HepG2 (cell line): Measurements from ENCODE around the gene SLC39A8. TPM values are rescaled to one million over a fixed set of nuclear protein-coding genes. Genes with fewer than 3 reads are reported as not detected.

Experiments used
- ATAC-seq: fragments of 200-7000 bp; cut with Tn5 transposase; 3 replicates; pipeline ENCODE4 v1.9.1; 2020; ENCODE audit warnings: mild to moderate bottlenecking, moderate library complexity
- BruUV-seq: library from RNA; stranded (reverse); fragments of 400-500 nt; replicated peaks from 2 replicates; lab custom pipeline; 2021; lab: Mats Ljungman, UMichigan
- CTCF ChIA-PET: fragments of 300-600 bp; formaldehyde crosslinking; extraction: SDS; loops from one replicate; lab custom pipeline; 2021; ENCODE audit warnings: low total read pairs, inconsistent platforms, low intra/inter-chr PET ratio; lab: Yijun Ruan, JAX
- POLR2A ChIA-PET: fragments of 350-600 bp; sonication (Branson Sonifier 250); formaldehyde crosslinking; loops from one replicate; lab custom pipeline; 2020; ENCODE audit warnings: antibody characterized with exemption, inconsistent platforms; lab: Yijun Ruan, JAX
- DNase-seq: peaks from one replicate; pipeline ENCODE4 v3.0.0-alpha.2; 2015; ENCODE audit warnings: low spot score
- FAIRE-seq: peaks from 3 replicates; lab custom pipeline; 2011; peaks lifted over from hg19 to GRCh38; lab: Jason Lieb, UNC
- H2AFZ ChIP-seq: one replicate; pipeline ENCODE4 v1.6.1; 2011; ENCODE audit warnings: low read length, inconsistent platforms
- H3K27ac ChIP-seq: fragments of 300-600 bp; 3 replicates; pipeline ENCODE4 v1.8.0; 2011; ENCODE audit warnings: mixed run types, mild to moderate bottlenecking, mixed read lengths, low read length, inconsistent platforms; ENCODE audit not compliant: insufficient read depth; ENCODE audit errors: extremely low read length
- H3K27me3 ChIP-seq, 2 experiments: fragments of 200-600 bp in 1 of 2; 2 replicates in 1 of 2; 3 replicates in 1 of 2; pipeline versions ENCODE4 v1.6.0 to v1.8.0; 2011; ENCODE audit warnings: low read length in 2 of 2, mild to moderate bottlenecking in 2 of 2, moderate library complexity in 2 of 2, inconsistent platforms in 1 of 2; ENCODE audit not compliant: insufficient read depth in 2 of 2, control insufficient read depth in 1 of 2
- H3K36me3 ChIP-seq, 2 experiments: fragments of 200-600 bp in 1 of 2; replicated peaks in 1 of 2; 2 replicates in 1 of 2; 3 replicates in 1 of 2; pipeline versions ENCODE4 v1.5.1 to v1.8.0; 2011; ENCODE audit warnings: low read length in 2 of 2, inconsistent platforms in 1 of 2; ENCODE audit not compliant: insufficient read depth in 2 of 2, control insufficient read depth in 1 of 2
- H3K4me1 ChIP-seq: 2 replicates; pipeline ENCODE4 v1.5.1; 2012; ENCODE audit warnings: low read length, inconsistent platforms; ENCODE audit not compliant: insufficient read depth
- H3K4me2 ChIP-seq: 2 replicates; pipeline ENCODE4 v1.6.0; 2011; ENCODE audit warnings: low read depth, low read length, inconsistent platforms
- H3K4me3 ChIP-seq, 3 experiments: fragments of 200-600 bp in 1 of 3; sonication (generic), shearing (Covaris generic) in 1 of 3; replicated peaks in 1 of 3; 2 replicates each; pipeline ENCODE4 v1.5.1; 2011 to 2016; ENCODE audit warnings: low read length in 3 of 3, inconsistent platforms in 2 of 3, low read depth in 2 of 3, mild to moderate bottlenecking in 2 of 3, control low read depth in 1 of 3, mixed read lengths in 1 of 3; ENCODE audit not compliant: insufficient read depth in 1 of 3
- H3K79me2 ChIP-seq: one replicate; pipeline ENCODE4 v1.6.1; 2011; ENCODE audit warnings: low read length, inconsistent platforms; ENCODE audit not compliant: insufficient read depth
- H3K9ac ChIP-seq: 2 replicates; pipeline ENCODE4 v1.6.0; 2011; ENCODE audit warnings: mild to moderate bottlenecking, low read depth, low read length, inconsistent platforms; ENCODE audit not compliant: insufficient read depth
- H3K9me3 ChIP-seq: 2 replicates; pipeline ENCODE4 v1.5.1; 2012; ENCODE audit warnings: mild to moderate bottlenecking, low read length
- H4K20me1 ChIP-seq: 2 replicates; pipeline ENCODE4 v1.6.0; 2011; ENCODE audit warnings: inconsistent platforms, mild to moderate bottlenecking, low read length, moderate library complexity; ENCODE audit not compliant: insufficient read depth
- CEBPG ChIP-seq: IDR thresholded peaks from 2 replicates; pipeline ENCODE4 v1.6.1; 2016
- JARID2 ChIP-seq: sonication (generic); formaldehyde crosslinking; IDR thresholded peaks from 2 replicates; pipeline ENCODE4 v1.8.1; 2023; ENCODE audit warnings: missing genetic modification reagents, inconsistent platforms; ENCODE audit not compliant: insufficient replicate concordance
- SIN3A ChIP-seq: IDR thresholded peaks from 2 replicates; pipeline ENCODE4 v1.6.1; 2011; ENCODE audit warnings: low read depth, mild to moderate bottlenecking, control low read depth, low read length, borderline replicate concordance
- TCF7 ChIP-seq: sonication (generic); IDR thresholded peaks from 2 replicates; pipeline ENCODE4 v1.6.1; 2016; ENCODE audit warnings: antibody characterized with exemption, low read depth
- ZNF562 ChIP-seq: sonication (generic); formaldehyde crosslinking; IDR thresholded peaks from 2 replicates; pipeline ENCODE4 v1.8.0; 2022; ENCODE audit warnings: missing genetic modification reagents, borderline replicate concordance
- WGBS: methylation state at CpG from one replicate; pipeline ENCODE4 v1.1.6; 2017; ENCODE audit warnings: low lambda C conversion rate; 5-methylcytosine and 5-hydroxymethylcytosine counted together
- in situ Hi-C: cut with HindIII; loops from 2 replicates; pipeline ENCODE4 v1.10.0; 2017; ENCODE audit warnings: low pct_unique_long_range_greater_than_20kb; ENCODE audit not compliant: extremely low pct_ligation_motif_present
- intact Hi-C: fragments of 100-400 bp; cut with micrococcal nuclease; formaldehyde crosslinking; loops from one replicate; pipeline ENCODE4 v1.10.0; 2022; ENCODE audit not compliant: unreplicated experiment
- polyA plus RNA-seq, 8 experiments: library from polyadenylated mRNA; depleted of rRNA in 3 of 8; stranded (reverse) in 7 of 8; unstranded in 1 of 8; fragments of >200 nt; fragmentation: Illumina TruSeq in 4 of 8; extraction: Trizol in 4 of 8; gene quantifications; 2 replicates each; pipeline versions ENCODE4 v1.2.1 to v1.2.3, GENCODE V29; 2011 to 2016; ENCODE audit warnings: low read depth in 4 of 8, missing spikeins in 1 of 8, mixed read lengths in 1 of 8; ENCODE audit not compliant: insufficient read depth in 1 of 8
- total RNA-seq, 5 experiments: library from RNA; depleted of rRNA; stranded (reverse); fragments of >200 nt; fragmentation: Illumina TruSeq; extraction: Trizol; gene quantifications; 2 replicates each; pipeline ENCODE4 v1.2.3, GENCODE V29; 2016; ENCODE audit warnings: low read depth in 1 of 5
- TF ChIP-seq, protein P1 (sequence below): sonication (generic); formaldehyde crosslinking; IDR thresholded peaks from 2 replicates; pipeline ENCODE4 v1.5.0; 2020; ENCODE audit warnings: mild to moderate bottlenecking, low read depth, missing genetic modification reagents, borderline replicate concordance
- TF ChIP-seq, protein P2 (sequence below), 2 experiments: fragments of 450-650 bp in 1 of 2; sonication (generic) in 1 of 2; formaldehyde crosslinking in 1 of 2; IDR thresholded peaks; 2 replicates each; pipeline versions ENCODE4 v1.6.1 to v1.8.0; 2016 to 2022; ENCODE audit warnings: antibody characterized with exemption in 1 of 2, mild to moderate bottlenecking in 1 of 2, missing genetic modification reagents in 1 of 2
- TF ChIP-seq, protein P3 (sequence below): sonication (generic); formaldehyde crosslinking; IDR thresholded peaks from 2 replicates; pipeline ENCODE4 v1.8.0; 2022; ENCODE audit warnings: mild to moderate bottlenecking, missing genetic modification reagents, borderline replicate concordance

SLC39A8 gene
- total and polyA plus RNA-seq, 2 of the 13 experiments (the other 11 are each of a cell fraction or from before 2014, with no cell fraction given) = 0.22 to 0.38 TPM

DNA sequence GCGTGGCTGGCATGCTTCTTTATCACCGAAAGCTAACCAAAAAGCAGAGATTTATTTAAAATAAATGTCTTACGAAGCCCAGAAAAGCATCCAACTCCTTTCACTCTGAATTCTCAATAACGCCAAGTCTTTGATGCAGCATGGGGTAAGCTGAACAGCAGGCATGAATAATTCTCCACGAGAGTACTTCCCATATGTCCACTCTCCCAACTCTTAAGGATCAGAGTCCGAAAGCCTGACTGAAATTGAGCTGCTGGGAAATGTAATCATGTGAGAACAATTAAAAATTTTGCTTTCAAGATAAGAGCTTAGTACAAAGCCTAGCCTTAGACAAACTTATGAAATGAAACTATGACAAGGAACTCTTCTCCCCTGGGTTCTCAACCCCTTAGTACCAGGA, 7.5 kb upstream of the SLC39A8 start:
- H4K20me1 ChIP-seq = no peaks in the 10 kb centered on the region
- no peak for FAIRE-seq
- no peak for TF ChIP-seq TCF7
- TF ChIP-seq, protein P1, sequence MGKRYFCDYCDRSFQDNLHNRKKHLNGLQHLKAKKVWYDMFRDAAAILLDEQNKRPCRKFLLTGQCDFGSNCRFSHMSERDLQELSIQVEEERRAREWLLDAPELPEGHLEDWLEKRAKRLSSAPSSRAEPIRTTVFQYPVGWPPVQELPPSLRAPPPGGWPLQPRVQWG (CRISPR knock-in tag) = no peak
- TF ChIP-seq, protein P2, sequence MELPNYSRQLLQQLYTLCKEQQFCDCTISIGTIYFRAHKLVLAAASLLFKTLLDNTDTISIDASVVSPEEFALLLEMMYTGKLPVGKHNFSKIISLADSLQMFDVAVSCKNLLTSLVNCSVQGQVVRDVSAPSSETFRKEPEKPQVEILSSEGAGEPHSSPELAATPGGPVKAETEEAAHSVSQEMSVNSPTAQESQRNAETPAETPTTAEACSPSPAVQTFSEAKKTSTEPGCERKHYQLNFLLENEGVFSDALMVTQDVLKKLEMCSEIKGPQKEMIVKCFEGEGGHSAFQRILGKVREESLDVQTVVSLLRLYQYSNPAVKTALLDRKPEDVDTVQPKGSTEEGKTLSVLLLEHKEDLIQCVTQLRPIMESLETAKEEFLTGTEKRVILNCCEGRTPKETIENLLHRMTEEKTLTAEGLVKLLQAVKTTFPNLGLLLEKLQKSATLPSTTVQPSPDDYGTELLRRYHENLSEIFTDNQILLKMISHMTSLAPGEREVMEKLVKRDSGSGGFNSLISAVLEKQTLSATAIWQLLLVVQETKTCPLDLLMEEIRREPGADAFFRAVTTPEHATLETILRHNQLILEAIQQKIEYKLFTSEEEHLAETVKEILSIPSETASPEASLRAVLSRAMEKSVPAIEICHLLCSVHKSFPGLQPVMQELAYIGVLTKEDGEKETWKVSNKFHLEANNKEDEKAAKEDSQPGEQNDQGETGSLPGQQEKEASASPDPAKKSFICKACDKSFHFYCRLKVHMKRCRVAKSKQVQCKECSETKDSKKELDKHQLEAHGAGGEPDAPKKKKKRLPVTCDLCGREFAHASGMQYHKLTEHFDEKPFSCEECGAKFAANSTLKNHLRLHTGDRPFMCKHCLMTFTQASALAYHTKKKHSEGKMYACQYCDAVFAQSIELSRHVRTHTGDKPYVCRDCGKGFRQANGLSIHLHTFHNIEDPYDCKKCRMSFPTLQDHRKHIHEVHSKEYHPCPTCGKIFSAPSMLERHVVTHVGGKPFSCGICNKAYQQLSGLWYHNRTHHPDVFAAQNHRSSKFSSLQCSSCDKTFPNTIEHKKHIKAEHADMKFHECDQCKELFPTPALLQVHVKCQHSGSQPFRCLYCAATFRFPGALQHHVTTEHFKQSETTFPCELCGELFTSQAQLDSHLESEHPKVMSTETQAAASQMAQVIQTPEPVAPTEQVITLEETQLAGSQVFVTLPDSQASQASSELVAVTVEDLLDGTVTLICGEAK (IDR thresholded peaks at IDR 0.05) = no peak
- TF ChIP-seq, protein P2 (CRISPR knock-in tag; IDR thresholded peaks at IDR 0.05) = no peak
- TF ChIP-seq, protein P3, sequence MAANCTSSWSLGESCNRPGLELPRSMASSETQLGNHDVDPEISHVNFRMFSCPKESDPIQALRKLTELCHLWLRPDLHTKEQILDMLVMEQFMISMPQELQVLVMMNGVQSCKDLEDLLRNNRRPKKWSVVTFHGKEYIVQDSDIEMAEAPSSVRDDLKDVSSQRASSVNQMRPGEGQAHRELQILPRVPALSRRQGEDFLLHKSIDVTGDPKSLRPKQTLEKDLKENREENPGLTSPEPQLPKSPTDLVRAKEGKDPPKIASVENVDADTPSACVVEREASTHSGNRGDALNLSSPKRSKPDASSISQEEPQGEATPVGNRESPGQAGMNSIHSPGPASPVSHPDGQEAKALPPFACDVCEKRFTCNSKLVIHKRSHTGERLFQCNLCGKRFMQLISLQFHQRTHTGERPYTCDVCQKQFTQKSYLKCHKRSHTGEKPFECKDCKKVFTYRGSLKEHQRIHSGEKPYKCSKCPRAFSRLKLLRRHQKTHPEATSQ (CRISPR knock-in tag) = no peak
- TF ChIP-seq ZNF562 (CRISPR knock-in tag) = no peak
- TF ChIP-seq JARID2 = no peak
- TF ChIP-seq CEBPG (CRISPR knock-in tag) = no peak
- TF ChIP-seq SIN3A = no peak

More for the DNA sequence above, 7.5 kb upstream of the SLC39A8 start:
- Histone ChIP-seq H3K36me3 (no peaks in the 10 kb centered on the region), H3K4me2 (no peak overlapping the region), H3K27ac (no peak overlapping the region), H2AFZ (no peak overlapping the region), H3K9me3 (no peaks in the 10 kb centered on the region), H3K79me2 (no peaks in the 10 kb centered on the region), H3K9ac (no peak overlapping the region), H3K4me1 (no peaks in the 10 kb centered on the region), H3K4me3 (no peak overlapping the region), H3K27me3 (no peaks in the 10 kb centered on the region)
- intact Hi-C loops (no loop called here), in situ Hi-C loops (no loop called here)
- ATAC-seq (no peak), DNase-seq (no peak)
- ChIA-PET CTCF (no interaction called here), POLR2A (no interaction called here)
- WGBS = 18% methylated on average over 6 of the region's 6 CpGs
- BruUV-seq = no TSS peak
